Gastroesophageal sphincter (tissue), 4 donors: ENCODE results near the gene LYVE1. TPM values are rescaled to one million over a fixed set of nuclear protein-coding genes. Genes with fewer than 3 reads are reported as not detected.

ENCODE experiments used
- ATAC-seq: fragments of 150-250 bp; one replicate; pipeline ENCODE4 v1.9.1; 2016; ENCODE audit warnings: mild to moderate bottlenecking, moderate library complexity
- H3K27ac ChIP-seq, 4 donors: fragments of 200-600 bp; sonication (generic) in 3 of 4; 1 replicate in 3 of 4; 2 replicates in 1 of 4; pipeline ENCODE4 v1.5.1; 2016 to 2019
- H3K27me3 ChIP-seq: fragments of 200-600 bp; sonication (generic); one replicate; pipeline ENCODE4 v1.5.1; 2019
- H3K36me3 ChIP-seq, 2 donors: fragments of 200-600 bp; sonication (generic); one replicate each; pipeline ENCODE4 v1.5.1; 2019; ENCODE audit warnings: control low read depth in 1 of 2
- H3K4me1 ChIP-seq, 3 donors: fragments of 200-600 bp; sonication (generic); 1 replicate in 2 of 3; 2 replicates in 1 of 3; pipeline ENCODE4 v1.5.1; 2016 to 2019; ENCODE audit warnings: control low read depth in 2 of 3
- H3K4me3 ChIP-seq, 2 donors: fragments of 200-600 bp; sonication (generic); one replicate each; pipeline ENCODE4 v1.5.1; 2019; ENCODE audit warnings: mild to moderate bottlenecking in 1 of 2, moderate library complexity in 1 of 2
- H3K9me3 ChIP-seq, 3 donors: fragments of 200-600 bp; sonication (generic); one replicate each; pipeline ENCODE4 v1.5.1; 2017 to 2019; ENCODE audit warnings: control low read depth in 2 of 3
- CTCF ChIP-seq, 4 experiments: fragments of 200-600 bp in 2 of 4; fragments of 450-650 bp in 2 of 4; sonication (generic) in 1 of 4; IDR thresholded peaks; one replicate each; pipeline ENCODE4 v1.5.1; 2017 to 2019; ENCODE audit warnings: antibody characterized with exemption in 4 of 4, mild to moderate bottlenecking in 2 of 4, moderate library complexity in 2 of 4
- EP300 ChIP-seq: sonication (generic); formaldehyde crosslinking; IDR thresholded peaks from one replicate; pipeline ENCODE4 v1.6.1; 2017; ENCODE audit warnings: antibody characterized with exemption, mild to moderate bottlenecking
- POLR2A ChIP-seq, 2 donors: fragments of 450-650 bp; IDR thresholded peaks; one replicate each; pipeline ENCODE4 v1.6.1; 2017; ENCODE audit warnings: antibody characterized with exemption in 2 of 2, mild to moderate bottlenecking in 2 of 2, moderate library complexity in 1 of 2
- POLR2AphosphoS5 ChIP-seq: sonication (generic); formaldehyde crosslinking; IDR thresholded peaks from one replicate; pipeline ENCODE4 v1.6.1; 2017; ENCODE audit warnings: antibody characterized with exemption
- WGBS, 2 donors: methylation state at CpG; one replicate each; pipeline ENCODE4 v1.1.5; 2018; ENCODE audit warnings: low coverage in 1 of 2; 5-methylcytosine and 5-hydroxymethylcytosine counted together
- total RNA-seq, 4 donors: library from RNA; depleted of rRNA; stranded (reverse); fragments of >200 nt; gene quantifications; one replicate each; pipeline ENCODE4 v1.1.0, GENCODE V29; 2016

Gene LYVE1
- total RNA-seq, 4 donors from 2014 or later, result 13.2 to 191 (median 102) TPM

- ATAC-seq, result no peak
- TF ChIP-seq EP300 (no peak), POLR2A (IDR thresholded peaks at IDR 0.05) (no peak), CTCF (IDR thresholded peaks at IDR 0.05) (no peak), POLR2AphosphoS5 (no peak)
- Histone ChIP-seq H3K36me3 (peaks cover 0 to 80% of the 10 kb centered on the region in 2 donors), H3K27me3 (no peaks in the 10 kb centered on the region), H3K4me3 (no peak overlapping the region), H3K4me1 (peaks cover 0 to 6% (median 0%) of the 10 kb centered on the region in 3 donors), H3K27ac (no peak overlapping the region), H3K9me3 (no peaks in the 10 kb centered on the region)
These were observed 40.3 kb downstream of the LYVE1 start for GRCh38 chr11:10528121-10528520.

- peaks cover 0 to 14% (median 0%) of the 10 kb centered on the region in 3 donors for H3K4me1 ChIP-seq
- no peaks in the 10 kb centered on the region for H3K9me3 ChIP-seq
- TF ChIP-seq POLR2AphosphoS5 (no peak), EP300 (no peak), CTCF (IDR thresholded peaks at IDR 0.05) (no peak), POLR2A (IDR thresholded peaks at IDR 0.05) (no peak)
- no peak for ATAC-seq
- no peaks in the 10 kb centered on the region for H3K27me3 ChIP-seq
- H3K27ac ChIP-seq, result no peak overlapping the region
- H3K36me3 ChIP-seq, result peaks cover 0 to 80% of the 10 kb centered on the region in 2 donors
- no peak overlapping the region for H3K4me3 ChIP-seq
- 64 to 74% methylated on average over 4 to 6 of the region's 6 CpGs for WGBS, 2 donors
These were observed 41.2 kb downstream of the LYVE1 start for GRCh38 chr11:10526974-10527918.

- H3K4me1 ChIP-seq, result peaks cover 0 to 18% (median 0%) of the 10 kb centered on the region in 3 donors
- no peak for TF ChIP-seq POLR2A (IDR thresholded peaks at IDR 0.05)
- no peak for TF ChIP-seq EP300
- no peak for TF ChIP-seq CTCF (IDR thresholded peaks at IDR 0.05)
- no peak for TF ChIP-seq POLR2AphosphoS5
- peaks cover 0 to 87% of the 10 kb centered on the region in 2 donors for H3K36me3 ChIP-seq
- 80 to 88% methylated on average over 1 of the region's 1 CpG for WGBS, 2 donors
- no peak overlapping the region for H3K4me3 ChIP-seq
- no peaks in the 10 kb centered on the region for H3K27me3 ChIP-seq
- H3K9me3 ChIP-seq, result no peaks in the 10 kb centered on the region
- H3K27ac ChIP-seq, result no peak overlapping the region
- no peak for ATAC-seq
These were observed 44.0 kb downstream of the LYVE1 start for GRCh38 chr11:10524471-10524870.

- WGBS, 2 donors, result 52 to 60% methylated on average over 1 to 2 of the region's 2 CpGs
- ATAC-seq, result no peak
- TF ChIP-seq POLR2A (IDR thresholded peaks at IDR 0.05) (no peak), CTCF (IDR thresholded peaks at IDR 0.05) (no peak), EP300 (no peak), POLR2AphosphoS5 (no peak)
These were observed 45.5 kb downstream of the LYVE1 start for GRCh38 chr11:10522921-10523320.

More at GRCh38 chr11:10522921-10523320, 45.5 kb downstream of the LYVE1 start:
- H3K27ac ChIP-seq, result peak overlapping the region in 1 of 4 donors; percentile 31
- H3K4me3 ChIP-seq, result no peak overlapping the region
- H3K36me3 ChIP-seq, result peaks cover 0 to 86% of the 10 kb centered on the region in 2 donors
- no peaks in the 10 kb centered on the region for H3K9me3 ChIP-seq
- H3K27me3 ChIP-seq, result no peaks in the 10 kb centered on the region
- H3K4me1 ChIP-seq, result peaks cover 0 to 18% (median 0%) of the 10 kb centered on the region in 3 donors
